Right atrium auricular region (tissue), 2 donors: ENCODE data around the gene CYTH3. TPM values are rescaled to one million over a fixed set of nuclear protein-coding genes. Genes with fewer than 3 reads are reported as not detected.

Source experiments
- DNase-seq: peaks from one replicate; pipeline ENCODE4 v3.0.0-alpha.2; 2019; ENCODE audit warnings: low spot score
- H3K27ac ChIP-seq, 2 donors: fragments of 200-600 bp; sonication (generic); 1 replicate in 1 of 2; 2 replicates in 1 of 2; pipeline ENCODE4 v1.5.1; 2016 to 2019
- H3K27me3 ChIP-seq, 2 donors: fragments of 200-600 bp; sonication (generic); one replicate each; pipeline versions ENCODE4 v1.5.1 to v1.6.0; 2017 to 2019
- H3K36me3 ChIP-seq: fragments of 200-600 bp; sonication (generic); one replicate; pipeline ENCODE4 v1.5.1; 2016
- H3K4me1 ChIP-seq, 2 donors: fragments of 200-600 bp; sonication (generic); one replicate each; pipeline versions ENCODE4 v1.5.1 to v1.6.0; 2017 to 2019
- H3K4me3 ChIP-seq, 2 donors: fragments of 200-600 bp; sonication (generic); 1 replicate in 1 of 2; 2 replicates in 1 of 2; pipeline ENCODE4 v1.5.1; 2017 to 2019; ENCODE audit warnings: mild to moderate bottlenecking in 1 of 2, moderate library complexity in 1 of 2
- H3K9me3 ChIP-seq, 2 donors: fragments of 200-600 bp; sonication (generic); one replicate each; pipeline ENCODE4 v1.5.1; 2019
- total RNA-seq, 2 donors: library from RNA; depleted of rRNA; stranded (reverse); fragments of >200 nt; gene quantifications; one replicate each; pipeline ENCODE4 v1.1.0, GENCODE V29; 2016
- TF ChIP-seq, protein P1 (sequence below), 2 donors: fragments of 200-600 bp; sonication (generic); IDR thresholded peaks; one replicate each; pipeline ENCODE4 v1.5.1; 2019; ENCODE audit warnings: antibody characterized with exemption in 2 of 2

The CYTH3 gene
- total RNA-seq, 2 donors from 2014 or later, result 27.2 to 34.0 TPM

DNA sequence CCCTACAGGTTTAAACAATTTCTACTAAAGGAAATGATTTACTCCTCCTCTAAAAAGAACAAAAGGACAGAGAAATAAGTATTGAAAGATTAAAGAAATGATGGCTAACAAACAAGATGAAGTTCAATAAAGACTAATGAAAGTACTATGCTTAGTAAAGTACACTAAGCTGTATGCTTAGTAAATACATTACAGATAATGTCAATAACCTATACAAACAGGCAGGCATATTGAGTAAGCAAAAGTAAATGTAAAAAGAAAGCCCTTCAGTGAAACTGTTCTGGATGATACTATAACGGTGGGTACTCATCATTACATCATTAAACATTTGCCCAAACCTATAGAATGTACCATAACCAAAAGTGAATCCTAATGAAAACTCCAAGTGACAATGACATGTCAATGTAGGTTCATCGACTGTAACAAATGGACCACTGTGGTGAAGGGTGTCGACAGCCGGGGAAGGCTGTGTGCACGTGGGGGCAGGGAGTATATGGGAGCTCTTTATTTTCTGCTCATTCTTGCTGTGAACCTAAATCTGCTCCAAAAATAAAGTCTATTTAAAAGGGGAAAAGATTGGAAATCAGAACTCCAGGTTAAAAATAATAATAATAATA is 34.0 kb downstream of the CYTH3 start:
- Histone ChIP-seq H3K4me3 (no peak overlapping the region), H3K9me3 (no peaks in the 10 kb centered on the region), H3K27ac (no peak overlapping the region), H3K36me3 (no peaks in the 10 kb centered on the region), H3K27me3 (no peaks in the 10 kb centered on the region), H3K4me1 (peaks cover 0 to 37% of the 10 kb centered on the region in 2 donors)
- TF ChIP-seq, protein P1, sequence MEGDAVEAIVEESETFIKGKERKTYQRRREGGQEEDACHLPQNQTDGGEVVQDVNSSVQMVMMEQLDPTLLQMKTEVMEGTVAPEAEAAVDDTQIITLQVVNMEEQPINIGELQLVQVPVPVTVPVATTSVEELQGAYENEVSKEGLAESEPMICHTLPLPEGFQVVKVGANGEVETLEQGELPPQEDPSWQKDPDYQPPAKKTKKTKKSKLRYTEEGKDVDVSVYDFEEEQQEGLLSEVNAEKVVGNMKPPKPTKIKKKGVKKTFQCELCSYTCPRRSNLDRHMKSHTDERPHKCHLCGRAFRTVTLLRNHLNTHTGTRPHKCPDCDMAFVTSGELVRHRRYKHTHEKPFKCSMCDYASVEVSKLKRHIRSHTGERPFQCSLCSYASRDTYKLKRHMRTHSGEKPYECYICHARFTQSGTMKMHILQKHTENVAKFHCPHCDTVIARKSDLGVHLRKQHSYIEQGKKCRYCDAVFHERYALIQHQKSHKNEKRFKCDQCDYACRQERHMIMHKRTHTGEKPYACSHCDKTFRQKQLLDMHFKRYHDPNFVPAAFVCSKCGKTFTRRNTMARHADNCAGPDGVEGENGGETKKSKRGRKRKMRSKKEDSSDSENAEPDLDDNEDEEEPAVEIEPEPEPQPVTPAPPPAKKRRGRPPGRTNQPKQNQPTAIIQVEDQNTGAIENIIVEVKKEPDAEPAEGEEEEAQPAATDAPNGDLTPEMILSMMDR (IDR thresholded peaks at IDR 0.05), result no peak
- no peak for DNase-seq

DNA sequence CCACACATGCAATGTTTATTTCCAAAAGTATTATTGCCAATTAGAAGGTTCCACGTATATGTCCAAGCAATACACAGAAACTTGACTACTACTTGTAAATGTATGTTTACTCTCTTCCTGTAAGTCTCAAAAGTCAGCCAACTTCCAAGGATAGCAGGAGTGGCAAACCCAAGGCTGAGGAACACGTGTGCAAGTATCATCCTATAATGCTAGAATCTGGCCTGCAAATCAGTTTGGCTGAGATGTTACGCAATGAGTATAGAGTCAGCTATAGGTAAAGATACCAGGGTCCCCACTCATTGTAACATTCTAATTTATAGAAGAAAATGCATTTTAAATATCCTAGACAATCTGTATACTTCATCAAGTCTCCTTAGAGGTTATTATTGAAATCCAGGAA is 34.7 kb downstream of the CYTH3 start:
- H3K27ac ChIP-seq, result peak overlapping the region in 1 of 2 donors; percentile 68
- peaks cover 0 to 44% of the 10 kb centered on the region in 2 donors for H3K4me1 ChIP-seq
- H3K36me3 ChIP-seq, result no peaks in the 10 kb centered on the region
- TF ChIP-seq, protein P1 (IDR thresholded peaks at IDR 0.05), result no peak
- no peak overlapping the region for H3K4me3 ChIP-seq
- H3K9me3 ChIP-seq, result no peaks in the 10 kb centered on the region
- no peak for DNase-seq
- no peaks in the 10 kb centered on the region for H3K27me3 ChIP-seq

DNA sequence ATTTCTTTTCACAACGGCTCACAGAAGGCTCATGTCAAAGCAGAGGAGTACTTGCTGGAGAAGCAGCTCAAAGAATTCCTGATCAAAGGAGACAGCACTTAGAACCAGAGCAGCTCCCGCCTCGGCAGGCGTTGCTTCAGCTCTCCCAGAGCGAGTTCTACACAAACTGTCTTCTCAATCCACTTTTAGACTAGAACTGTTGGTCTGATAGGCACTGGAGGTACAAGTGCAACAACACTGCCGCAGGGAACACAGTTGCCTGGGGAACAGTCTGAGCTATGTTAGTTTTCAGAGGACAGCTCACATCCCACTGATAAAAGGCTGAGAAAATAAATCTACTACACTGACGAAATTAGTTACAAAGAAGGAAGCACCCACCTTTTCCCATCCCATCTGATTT is 35.4 kb downstream of the CYTH3 start:
- Histone ChIP-seq H3K4me3 (no peak overlapping the region), H3K4me1 (peaks cover 0 to 51% of the 10 kb centered on the region in 2 donors), H3K36me3 (no peaks in the 10 kb centered on the region), H3K27ac (peak overlapping the region; percentile 20 to 68), H3K27me3 (no peaks in the 10 kb centered on the region), H3K9me3 (no peaks in the 10 kb centered on the region)
- DNase-seq, result no peak
- TF ChIP-seq, protein P1 (IDR thresholded peaks at IDR 0.05), result no peak

DNA sequence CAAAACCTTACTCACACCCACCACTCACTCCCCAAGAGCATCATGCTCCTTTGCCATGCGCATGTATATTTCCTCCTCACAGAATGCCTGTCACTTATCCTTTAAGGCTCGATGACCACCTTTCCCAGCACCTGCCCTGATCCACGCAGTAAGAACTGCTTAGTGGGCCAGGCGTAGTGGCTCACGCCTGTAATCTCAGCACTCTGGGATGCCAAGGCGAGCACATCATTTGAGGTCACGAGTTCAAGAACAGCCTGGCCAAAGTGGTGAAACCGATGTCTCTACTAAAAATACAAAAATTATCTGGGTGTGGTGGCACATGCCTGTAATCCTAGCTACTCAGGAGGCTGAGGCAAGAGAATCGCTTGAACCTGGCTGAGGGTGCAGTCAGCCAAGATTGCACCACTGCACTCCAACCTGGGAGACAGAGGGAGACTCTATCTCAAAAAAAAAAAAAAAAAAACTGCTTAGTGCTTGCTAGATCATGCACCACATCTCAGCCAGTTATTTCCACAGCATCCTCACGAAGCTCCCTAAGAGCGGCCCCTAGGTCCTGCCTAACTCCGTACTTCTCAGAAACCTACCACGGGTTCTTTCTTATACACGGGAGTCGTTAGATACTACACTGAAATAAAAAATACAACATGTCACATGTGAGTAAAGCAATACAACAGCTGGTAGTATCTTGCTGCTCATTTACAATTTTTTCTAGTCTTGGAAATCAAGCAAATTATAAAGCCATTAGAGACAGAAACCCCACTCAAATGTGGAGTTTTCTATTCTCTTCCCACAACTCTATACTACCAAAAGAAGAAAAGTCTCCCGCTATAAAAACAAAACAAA is 37.2 kb downstream of the CYTH3 start:
- Histone ChIP-seq H3K4me1 (peaks cover 0 to 69% of the 10 kb centered on the region in 2 donors), H3K27me3 (no peaks in the 10 kb centered on the region), H3K4me3 (no peak overlapping the region), H3K36me3 (no peaks in the 10 kb centered on the region), H3K27ac (no peak overlapping the region), H3K9me3 (no peaks in the 10 kb centered on the region)
- DNase-seq, result no peak
- TF ChIP-seq, protein P1 (IDR thresholded peaks at IDR 0.05), result no peak

DNA sequence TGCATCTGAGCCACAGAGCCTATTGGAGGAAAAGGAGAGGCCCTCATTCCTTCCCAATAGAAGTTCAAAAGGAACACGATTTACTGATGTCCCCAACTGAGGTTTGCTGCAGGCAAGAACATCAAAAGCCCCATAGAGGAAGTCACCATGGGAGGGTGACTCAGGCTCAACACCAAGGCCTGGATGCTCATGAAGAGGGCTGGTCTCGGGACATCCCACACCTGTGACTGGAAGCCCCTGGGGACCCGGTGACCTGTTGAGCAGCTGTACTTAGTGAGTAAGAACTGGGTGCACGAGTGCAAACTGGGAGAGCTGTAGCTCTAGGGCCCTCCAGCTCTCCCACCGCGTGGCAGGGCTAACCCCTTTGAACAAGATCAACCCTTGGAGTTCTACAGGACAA is 38.0 kb downstream of the CYTH3 start:
- no peaks in the 10 kb centered on the region for H3K9me3 ChIP-seq
- no peak for DNase-seq
- no peaks in the 10 kb centered on the region for H3K36me3 ChIP-seq
- H3K4me1 ChIP-seq, result peaks cover 0 to 77% of the 10 kb centered on the region in 2 donors
- TF ChIP-seq, protein P1 (IDR thresholded peaks at IDR 0.05), result no peak
- H3K27ac ChIP-seq, result no peak overlapping the region
- H3K27me3 ChIP-seq, result no peaks in the 10 kb centered on the region
- no peak overlapping the region for H3K4me3 ChIP-seq
